T-helper 2 cell treated with Interferon-gamma antibody and Interleukin-4, amounts not matched to agents 5 μg/mL and 100 μg/mL, for 36 hours (primary cell): ENCODE measurements around the gene GLI2.

Experiments used
- DNase-seq: peaks from one replicate; pipeline ENCODE4 v3.0.0; 2021; ENCODE audit warnings: low spot score
- H3K27ac Mint-ChIP-seq: one replicate; pipeline ENCODE4 v1.8.0; 2021; ENCODE audit warnings: mild to moderate bottlenecking, mixed read lengths
- H3K27me3 Mint-ChIP-seq: one replicate; pipeline ENCODE4 v1.8.0; 2021; ENCODE audit warnings: low read depth, mixed read lengths
- H3K36me3 Mint-ChIP-seq: one replicate; pipeline ENCODE4 v1.8.0; 2021; ENCODE audit warnings: low read depth, mixed read lengths
- H3K4me1 Mint-ChIP-seq: one replicate; pipeline ENCODE4 v1.8.0; 2021; ENCODE audit warnings: low read depth, mixed read lengths
- H3K4me3 Mint-ChIP-seq: one replicate; pipeline ENCODE4 v1.8.0; 2022; ENCODE audit warnings: mild to moderate bottlenecking, moderate library complexity, mixed read lengths
- H3K9me3 Mint-ChIP-seq: one replicate; pipeline ENCODE4 v1.8.0; 2021; ENCODE audit warnings: mixed read lengths

GLI2 gene

GRCh38 chr2:120770176-120770575 lies 34.5 kb downstream of the GLI2 start:
- no peak overlapping the region for H3K4me3 Mint-ChIP-seq
- no peaks in the 10 kb centered on the region for H3K9me3 Mint-ChIP-seq
- H3K27ac Mint-ChIP-seq = no peak overlapping the region

DNA sequence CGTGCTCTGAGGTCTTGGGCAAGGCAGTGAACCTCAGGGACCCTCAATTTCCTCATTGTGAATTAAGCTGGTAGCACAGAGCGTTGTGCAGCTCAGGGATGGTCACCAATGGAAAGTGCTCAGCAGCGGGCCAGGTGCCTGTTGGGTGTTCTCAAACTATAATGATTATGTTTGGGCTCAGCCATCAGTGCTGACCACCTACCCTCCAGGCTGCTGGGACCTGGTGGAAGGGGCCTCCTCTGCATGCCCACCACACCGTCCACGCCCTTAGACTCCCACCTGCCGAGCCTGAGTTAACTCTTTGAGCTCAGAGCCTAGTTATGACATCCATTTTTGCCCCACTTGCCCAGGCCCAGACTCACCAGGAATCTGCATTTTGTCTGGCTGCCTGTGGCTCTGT lies 35.0 kb downstream of the GLI2 start:
- no peaks in the 10 kb centered on the region for H3K9me3 Mint-ChIP-seq
- no peaks in the 10 kb centered on the region for H3K27me3 Mint-ChIP-seq
- DNase-seq = no peak
- no peaks in the 10 kb centered on the region for H3K4me1 Mint-ChIP-seq
- no peak overlapping the region for H3K4me3 Mint-ChIP-seq
- H3K27ac Mint-ChIP-seq = no peak overlapping the region
- no peaks in the 10 kb centered on the region for H3K36me3 Mint-ChIP-seq

More at GRCh38 chr2:120770176-120770575, 34.5 kb downstream of the GLI2 start:
- Mint-ChIP-seq H3K4me1 (no peaks in the 10 kb centered on the region), H3K36me3 (no peaks in the 10 kb centered on the region), H3K27me3 (no peaks in the 10 kb centered on the region)
- DNase-seq = no peak

DNA sequence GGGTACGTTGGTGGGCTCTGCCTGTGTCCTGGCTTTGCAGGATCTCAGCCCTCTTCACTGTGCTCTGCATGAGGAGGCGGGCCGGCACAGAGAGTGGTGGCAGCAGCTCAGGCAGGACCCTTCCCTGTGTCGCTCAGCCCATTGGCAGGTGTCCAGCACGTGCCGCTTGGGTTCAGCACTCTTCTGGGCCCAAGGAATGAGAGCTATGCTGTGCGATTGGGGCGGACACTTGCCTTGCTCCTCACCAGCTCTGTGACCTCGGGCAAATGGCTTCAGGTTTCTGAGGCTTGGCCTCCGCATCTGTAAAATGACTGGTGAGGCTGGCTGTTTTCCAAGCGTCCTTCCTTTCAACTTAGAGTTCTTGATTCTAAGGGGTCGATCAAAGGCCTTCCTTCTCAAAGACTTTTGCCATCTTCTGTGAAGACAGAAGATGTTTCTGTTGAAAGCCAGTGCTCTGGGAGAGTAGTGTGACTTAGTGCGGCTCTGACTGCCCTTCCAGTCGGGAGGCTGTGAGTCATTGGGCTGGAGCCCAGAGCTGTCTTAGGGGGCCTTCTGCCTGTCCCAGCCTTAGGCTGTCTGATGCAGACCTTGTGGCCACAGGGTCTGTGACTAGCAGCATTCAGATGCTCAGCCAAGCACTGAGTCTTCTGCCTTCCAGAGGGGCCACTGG lies 35.6 kb downstream of the GLI2 start:
- H3K36me3 Mint-ChIP-seq = no peaks in the 10 kb centered on the region
- H3K4me1 Mint-ChIP-seq = no peaks in the 10 kb centered on the region
- H3K9me3 Mint-ChIP-seq = no peaks in the 10 kb centered on the region
- no peaks in the 10 kb centered on the region for H3K27me3 Mint-ChIP-seq
- H3K27ac Mint-ChIP-seq = no peak overlapping the region
- DNase-seq = no peak
- H3K4me3 Mint-ChIP-seq = no peak overlapping the region

GRCh38 chr2:120771781-120772208 lies 36.1 kb downstream of the GLI2 start:
- Mint-ChIP-seq H3K4me3 (no peak overlapping the region), H3K4me1 (no peaks in the 10 kb centered on the region), H3K9me3 (no peaks in the 10 kb centered on the region)

DNA sequence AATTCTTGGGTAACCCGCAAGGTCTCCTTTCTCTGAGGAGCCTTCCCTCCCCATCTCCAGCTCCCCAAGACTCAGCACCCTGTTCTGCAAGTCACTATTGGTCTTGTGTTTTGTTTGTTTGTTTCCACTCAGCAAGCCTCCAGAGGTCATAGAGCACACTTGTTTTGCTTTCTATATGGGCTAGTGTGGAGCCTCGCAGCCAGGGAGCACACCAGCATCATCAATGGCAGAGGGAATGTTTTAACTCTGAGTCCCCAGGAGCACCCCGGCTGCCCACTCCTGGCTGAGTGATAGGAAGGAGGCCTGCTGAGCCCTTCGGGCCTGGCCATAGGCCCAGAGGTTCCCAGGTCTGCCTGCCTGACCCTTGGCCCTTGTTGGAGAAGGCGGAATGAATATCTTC lies 36.6 kb downstream of the GLI2 start:
- Mint-ChIP-seq H3K9me3 (no peaks in the 10 kb centered on the region), H3K4me3 (no peak overlapping the region), H3K36me3 (no peaks in the 10 kb centered on the region), H3K27ac (no peak overlapping the region), H3K4me1 (no peaks in the 10 kb centered on the region), H3K27me3 (no peaks in the 10 kb centered on the region)
- no peak for DNase-seq

More at GRCh38 chr2:120771781-120772208, 36.1 kb downstream of the GLI2 start:
- Mint-ChIP-seq H3K27ac (no peak overlapping the region), H3K36me3 (no peaks in the 10 kb centered on the region), H3K27me3 (no peaks in the 10 kb centered on the region)
- no peak for DNase-seq

DNA sequence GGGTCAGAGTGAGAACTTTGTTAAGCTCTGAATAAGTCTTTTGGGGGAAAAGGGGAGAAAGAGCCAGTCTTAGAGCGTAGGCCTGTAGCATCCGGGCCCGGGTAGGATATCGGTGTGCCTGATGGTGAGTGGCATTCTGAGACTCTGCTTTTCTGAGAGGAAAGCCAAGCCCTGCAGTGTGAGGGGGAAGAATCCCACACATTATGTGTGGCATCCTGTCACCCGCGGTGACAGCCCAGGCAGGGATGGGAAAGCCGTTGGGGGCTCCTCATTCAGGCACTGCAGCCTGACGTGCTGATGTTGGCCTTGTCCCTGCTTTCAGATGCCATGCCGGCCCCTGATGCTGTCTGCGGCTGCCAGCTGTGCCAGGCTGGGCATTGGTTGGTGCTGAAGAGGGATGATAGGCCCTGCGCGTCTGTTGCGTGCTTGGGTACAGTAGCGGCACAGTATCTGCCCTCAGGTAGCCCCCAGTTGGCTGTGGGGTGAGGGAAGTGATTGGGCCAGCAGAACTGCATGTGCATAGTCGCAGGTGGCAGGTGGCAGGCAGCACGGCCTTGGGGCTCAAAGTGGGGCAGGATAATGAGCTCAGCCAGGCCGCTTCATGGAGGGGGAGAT lies 37.6 kb downstream of the GLI2 start:
- no peaks in the 10 kb centered on the region for H3K27me3 Mint-ChIP-seq
- no peak overlapping the region for H3K4me3 Mint-ChIP-seq
- H3K27ac Mint-ChIP-seq = no peak overlapping the region
- no peaks in the 10 kb centered on the region for H3K36me3 Mint-ChIP-seq
- DNase-seq = no peak
- H3K9me3 Mint-ChIP-seq = no peaks in the 10 kb centered on the region
- H3K4me1 Mint-ChIP-seq = no peaks in the 10 kb centered on the region

GRCh38 chr2:120774557-120775160 lies 39.0 kb downstream of the GLI2 start:
- no peak overlapping the region for H3K4me3 Mint-ChIP-seq
- H3K27ac Mint-ChIP-seq = no peak overlapping the region
- no peaks in the 10 kb centered on the region for H3K27me3 Mint-ChIP-seq
- no peaks in the 10 kb centered on the region for H3K9me3 Mint-ChIP-seq
- H3K4me1 Mint-ChIP-seq = no peaks in the 10 kb centered on the region
- DNase-seq = no peak
- H3K36me3 Mint-ChIP-seq = no peaks in the 10 kb centered on the region

DNA sequence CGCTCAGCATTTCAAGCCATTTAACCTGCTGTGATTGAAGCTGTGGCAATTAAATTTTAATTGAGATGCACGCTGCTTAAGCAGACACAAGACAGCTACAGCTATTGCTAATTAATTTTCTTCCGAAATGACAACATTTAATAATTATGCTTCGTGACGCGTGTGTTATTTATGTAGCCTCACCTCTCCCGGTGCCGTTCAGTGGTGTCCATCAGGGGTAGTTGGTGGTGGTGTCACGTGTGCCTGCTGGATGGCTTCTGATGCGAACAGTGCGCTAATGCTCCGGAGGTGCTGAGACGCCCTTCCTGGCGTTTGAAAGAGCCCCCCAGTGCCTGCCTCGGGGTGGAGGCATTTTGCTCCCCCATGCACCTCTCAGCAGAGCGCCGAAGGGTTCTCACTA lies 39.5 kb downstream of the GLI2 start:
- H3K4me1 Mint-ChIP-seq = no peaks in the 10 kb centered on the region
- no peaks in the 10 kb centered on the region for H3K9me3 Mint-ChIP-seq
- H3K36me3 Mint-ChIP-seq = no peaks in the 10 kb centered on the region
- no peak overlapping the region for H3K4me3 Mint-ChIP-seq
- no peak overlapping the region for H3K27ac Mint-ChIP-seq
- no peaks in the 10 kb centered on the region for H3K27me3 Mint-ChIP-seq
- DNase-seq = no peak

DNA sequence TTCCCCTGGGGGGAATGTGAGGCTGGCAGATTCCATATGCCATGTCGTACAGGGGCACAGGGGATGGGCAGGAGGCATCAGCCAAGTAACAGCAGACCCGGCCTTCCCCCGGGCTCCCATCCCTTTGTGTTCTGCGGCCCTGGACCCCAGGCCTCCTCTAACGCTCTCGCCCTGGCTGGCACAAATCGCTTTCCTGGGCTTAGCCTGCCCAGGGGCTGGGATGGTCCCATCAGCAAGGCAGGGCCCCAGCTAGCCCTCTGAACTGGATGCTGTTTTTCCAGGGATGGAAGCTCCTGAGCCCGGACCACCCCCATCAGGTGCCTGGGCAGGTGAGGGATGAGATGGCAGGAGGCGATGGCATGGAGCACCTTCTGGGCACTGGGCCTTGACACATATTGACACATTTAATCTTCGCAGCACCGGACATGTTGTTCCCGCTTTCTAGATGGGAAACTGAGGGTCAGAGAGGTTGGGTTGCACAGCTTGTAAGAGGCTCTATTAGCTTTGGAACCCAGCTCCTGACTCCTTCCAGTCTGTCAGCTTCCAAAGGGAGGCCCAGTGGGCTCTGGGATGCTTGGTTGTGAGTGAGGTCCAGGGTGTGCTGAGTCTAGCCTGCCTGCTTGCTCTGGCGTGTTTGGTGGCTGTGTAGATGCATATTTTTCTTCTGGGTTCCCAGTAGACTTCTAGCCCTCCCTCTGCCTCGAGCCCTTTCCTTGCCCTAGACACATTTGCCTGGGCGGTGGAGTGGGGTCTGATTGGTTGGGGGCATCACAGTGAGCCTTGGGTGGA lies 40.3 kb downstream of the GLI2 start:
- no peak for DNase-seq
- Mint-ChIP-seq H3K36me3 (no peaks in the 10 kb centered on the region), H3K4me1 (no peaks in the 10 kb centered on the region), H3K27me3 (no peaks in the 10 kb centered on the region), H3K4me3 (no peak overlapping the region), H3K27ac (no peak overlapping the region), H3K9me3 (no peaks in the 10 kb centered on the region)

DNA sequence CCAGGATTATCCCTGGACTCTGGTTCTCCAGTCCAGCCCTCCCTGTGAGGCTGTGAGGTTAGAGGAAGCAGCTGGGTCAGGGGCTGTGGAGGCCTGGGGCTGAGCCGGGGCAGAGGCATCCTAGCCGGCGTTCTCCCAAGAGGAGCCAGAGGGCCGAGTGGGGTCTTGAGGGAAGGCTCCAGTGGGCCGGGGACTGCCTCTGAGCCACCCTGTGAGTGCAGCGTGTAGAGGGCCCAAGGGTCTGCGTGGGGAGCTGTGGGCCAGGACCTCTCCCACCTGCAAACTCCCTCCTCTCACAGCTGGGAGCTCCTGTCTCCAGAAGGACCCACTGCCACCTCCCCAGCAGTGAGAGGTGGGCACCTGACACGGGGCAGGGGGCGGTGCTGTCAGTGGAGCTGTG lies 41.0 kb downstream of the GLI2 start:
- no peaks in the 10 kb centered on the region for H3K9me3 Mint-ChIP-seq
- no peak overlapping the region for H3K4me3 Mint-ChIP-seq
- H3K27me3 Mint-ChIP-seq = no peaks in the 10 kb centered on the region
- no peaks in the 10 kb centered on the region for H3K4me1 Mint-ChIP-seq
- H3K36me3 Mint-ChIP-seq = no peaks in the 10 kb centered on the region
- H3K27ac Mint-ChIP-seq = no peak overlapping the region
- DNase-seq = no peak

- Mint-ChIP-seq H3K36me3 (no peaks in the 10 kb centered on the region), H3K4me1 (no peaks in the 10 kb centered on the region), H3K27ac (no peak overlapping the region), H3K27me3 (no peaks in the 10 kb centered on the region), H3K4me3 (no peak overlapping the region), H3K9me3 (no peaks in the 10 kb centered on the region)
- no peak for DNase-seq
Observed at GRCh38 chr2:120777170-120777751, 41.6 kb downstream of the GLI2 start.

DNA sequence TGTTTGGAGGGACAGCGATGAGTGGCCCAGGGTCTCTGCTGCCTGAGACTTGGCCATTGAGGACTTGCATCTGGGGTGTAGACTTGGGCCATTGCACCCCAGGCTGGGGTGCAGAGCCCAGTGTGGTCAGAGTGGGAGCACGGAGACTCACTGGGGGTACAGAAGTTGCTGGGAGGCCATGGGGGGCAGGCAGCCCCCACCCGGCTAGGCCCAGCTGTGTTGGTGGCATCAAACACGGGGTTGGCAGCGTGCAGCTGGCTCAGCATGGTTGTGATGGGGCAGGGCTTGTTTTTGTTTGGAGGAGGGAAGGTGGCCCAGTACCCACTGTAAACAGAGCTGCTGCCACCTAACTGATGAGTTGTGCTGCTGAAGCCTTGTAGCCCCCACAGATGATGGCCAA lies 42.1 kb downstream of the GLI2 start:
- no peak overlapping the region for H3K4me3 Mint-ChIP-seq
- no peaks in the 10 kb centered on the region for H3K4me1 Mint-ChIP-seq
- H3K9me3 Mint-ChIP-seq = no peaks in the 10 kb centered on the region
- no peaks in the 10 kb centered on the region for H3K36me3 Mint-ChIP-seq
- no peaks in the 10 kb centered on the region for H3K27me3 Mint-ChIP-seq
- H3K27ac Mint-ChIP-seq = no peak overlapping the region
- no peak for DNase-seq

GRCh38 chr2:120778244-120778643 lies 42.6 kb downstream of the GLI2 start:
- Mint-ChIP-seq H3K27ac (no peak overlapping the region), H3K9me3 (no peaks in the 10 kb centered on the region), H3K4me1 (no peaks in the 10 kb centered on the region), H3K27me3 (no peaks in the 10 kb centered on the region), H3K4me3 (no peak overlapping the region), H3K36me3 (no peaks in the 10 kb centered on the region)
- DNase-seq = no peak

GRCh38 chr2:120779781-120780283 lies 44.2 kb downstream of the GLI2 start:
- Mint-ChIP-seq H3K9me3 (no peaks in the 10 kb centered on the region), H3K27me3 (no peaks in the 10 kb centered on the region), H3K36me3 (no peaks in the 10 kb centered on the region), H3K4me3 (no peak overlapping the region), H3K4me1 (peaks cover 2% of the 10 kb centered on the region), H3K27ac (no peak overlapping the region)
- DNase-seq = no peak
